ENCODE data around the gene ZRANB1.

Gene ZRANB1

DNA sequence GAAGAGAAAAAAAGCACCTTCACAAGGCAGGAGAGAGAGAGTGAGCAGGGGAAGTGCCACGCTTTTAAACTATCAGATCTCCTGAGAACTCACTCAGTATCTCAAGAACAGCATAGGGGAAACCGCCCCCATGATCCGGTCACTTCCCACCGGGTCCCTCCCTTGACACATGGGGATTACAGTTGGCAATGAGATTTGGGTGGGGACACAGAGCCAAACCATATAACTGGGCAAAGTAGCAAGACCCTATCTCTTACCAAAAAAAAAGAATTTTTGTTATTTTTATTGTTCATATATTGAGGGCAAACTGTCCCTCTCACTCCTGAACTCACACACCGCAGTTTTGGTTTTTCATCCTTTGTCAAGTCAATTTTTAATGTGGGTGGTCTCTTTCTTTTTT is 18.2 kb upstream of the ZRANB1 start:
- DNase-seq: no peak

DNA sequence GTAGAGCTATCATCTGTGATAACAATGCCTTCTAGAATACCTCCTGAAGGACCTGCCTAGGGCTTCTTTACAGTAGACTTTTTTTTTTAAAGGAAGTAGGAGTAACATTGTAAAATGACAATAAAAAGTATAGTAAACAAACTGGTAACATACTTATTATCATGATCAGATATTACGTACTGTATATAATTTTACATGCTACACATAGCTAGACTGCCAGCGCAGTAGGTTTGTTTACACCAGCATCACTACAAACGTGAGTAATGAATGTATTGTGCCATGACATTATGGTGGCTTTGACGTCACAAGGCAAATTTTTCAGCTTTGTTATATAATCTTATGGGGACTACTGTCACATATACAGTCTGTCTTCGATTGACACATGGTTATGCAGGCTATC is 15.4 kb upstream of the ZRANB1 start:
- DNase-seq: no peak

DNA sequence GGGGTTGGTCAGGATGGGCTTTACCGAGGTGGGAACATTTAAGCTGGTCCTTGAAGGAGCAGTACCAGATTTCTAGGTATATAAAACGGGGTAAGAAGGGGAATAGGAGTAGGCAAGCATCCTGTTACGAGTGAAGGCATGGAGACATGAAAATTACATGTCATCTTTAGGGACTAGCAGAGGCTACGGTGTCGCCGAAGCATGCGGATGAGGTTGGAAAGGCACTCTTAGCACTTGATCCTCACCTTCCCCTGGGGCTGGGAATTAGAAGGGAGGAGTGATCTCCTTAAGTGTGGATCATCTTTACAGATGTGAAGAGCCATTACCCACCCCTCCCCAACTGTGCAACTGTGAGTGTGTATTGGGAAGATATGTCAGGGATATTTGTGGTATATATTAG is 13.8 kb upstream of the ZRANB1 start:
- no peak for DNase-seq

DNA sequence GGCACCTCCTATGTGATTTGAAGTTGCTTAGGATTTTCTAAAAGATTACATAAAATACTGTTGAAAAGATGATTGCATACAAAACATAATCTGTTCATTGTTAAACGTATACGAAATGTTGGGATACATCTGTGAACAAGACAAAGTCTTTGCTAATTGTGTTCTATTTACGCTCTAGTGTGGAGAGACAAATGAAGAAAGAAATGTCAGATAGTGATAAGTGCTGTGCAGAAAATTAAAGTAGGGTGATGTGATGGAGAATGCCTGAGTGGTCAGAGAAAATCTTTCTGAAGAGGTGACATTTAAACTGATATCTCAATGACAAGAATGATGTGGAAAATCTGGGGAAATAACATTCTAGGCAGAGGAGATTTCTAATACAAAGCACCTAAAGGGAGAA is 13.4 kb upstream of the ZRANB1 start:
- DNase-seq: no peak

DNA sequence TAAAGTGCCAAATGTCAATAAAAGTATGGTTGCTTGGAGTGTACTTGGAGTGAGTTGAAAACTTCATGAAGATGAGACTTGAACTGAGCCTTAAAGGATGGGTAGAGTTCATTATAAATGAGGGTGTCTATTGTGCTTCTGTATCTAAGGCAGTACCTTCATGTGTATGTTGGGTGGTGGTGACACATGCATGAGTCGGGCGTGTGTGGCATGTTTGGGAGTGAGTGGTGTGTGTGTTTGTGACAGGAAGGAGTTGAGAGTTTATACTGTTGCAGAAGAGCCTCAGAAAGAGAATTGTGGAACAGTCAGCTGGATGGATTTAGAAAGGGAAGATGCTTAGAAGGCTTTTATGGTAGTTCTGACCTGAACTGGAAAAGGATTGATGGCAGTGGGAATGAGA is 6.0 kb upstream of the ZRANB1 start:
- no peak for DNase-seq

DNA sequence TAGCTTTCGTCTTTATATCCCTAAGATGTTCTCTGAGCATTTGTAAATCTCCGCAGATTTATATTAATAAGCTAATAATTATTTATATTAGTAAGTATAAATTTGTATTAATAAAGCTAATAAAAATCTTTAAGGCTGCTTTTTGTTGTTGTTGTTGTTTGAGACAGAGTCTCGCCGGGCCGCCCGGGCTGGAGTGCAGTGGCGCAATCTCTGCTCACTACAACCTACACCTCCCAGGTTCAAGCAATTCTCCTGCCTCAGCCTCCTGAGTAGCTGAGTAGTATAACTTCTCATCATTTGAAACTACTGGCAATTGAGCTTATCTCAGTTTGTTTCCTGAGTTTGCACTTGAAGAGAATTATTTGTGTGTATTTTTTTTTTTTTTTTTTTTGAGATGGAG is 5.1 kb upstream of the ZRANB1 start:
- no peak for DNase-seq

DNA sequence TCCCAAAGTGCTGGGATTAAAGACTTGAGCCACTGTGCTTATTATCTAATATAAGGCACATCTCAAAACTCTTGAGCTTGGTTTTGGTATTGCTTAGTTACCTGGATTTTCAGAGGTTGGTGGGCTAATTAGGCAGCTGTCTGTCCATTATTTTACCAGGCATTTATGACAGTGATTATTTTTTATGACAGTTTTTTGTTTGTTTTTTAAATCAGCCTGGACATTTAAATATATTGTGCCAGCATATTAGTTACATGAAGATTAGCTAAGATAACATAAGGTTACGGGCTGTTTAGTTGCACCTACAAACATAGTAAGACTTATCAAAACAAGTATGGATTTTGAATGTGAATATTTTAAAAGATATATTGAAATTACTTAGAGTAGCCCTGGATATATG is 2.6 kb upstream of the ZRANB1 start:
- no peak for DNase-seq

DNA sequence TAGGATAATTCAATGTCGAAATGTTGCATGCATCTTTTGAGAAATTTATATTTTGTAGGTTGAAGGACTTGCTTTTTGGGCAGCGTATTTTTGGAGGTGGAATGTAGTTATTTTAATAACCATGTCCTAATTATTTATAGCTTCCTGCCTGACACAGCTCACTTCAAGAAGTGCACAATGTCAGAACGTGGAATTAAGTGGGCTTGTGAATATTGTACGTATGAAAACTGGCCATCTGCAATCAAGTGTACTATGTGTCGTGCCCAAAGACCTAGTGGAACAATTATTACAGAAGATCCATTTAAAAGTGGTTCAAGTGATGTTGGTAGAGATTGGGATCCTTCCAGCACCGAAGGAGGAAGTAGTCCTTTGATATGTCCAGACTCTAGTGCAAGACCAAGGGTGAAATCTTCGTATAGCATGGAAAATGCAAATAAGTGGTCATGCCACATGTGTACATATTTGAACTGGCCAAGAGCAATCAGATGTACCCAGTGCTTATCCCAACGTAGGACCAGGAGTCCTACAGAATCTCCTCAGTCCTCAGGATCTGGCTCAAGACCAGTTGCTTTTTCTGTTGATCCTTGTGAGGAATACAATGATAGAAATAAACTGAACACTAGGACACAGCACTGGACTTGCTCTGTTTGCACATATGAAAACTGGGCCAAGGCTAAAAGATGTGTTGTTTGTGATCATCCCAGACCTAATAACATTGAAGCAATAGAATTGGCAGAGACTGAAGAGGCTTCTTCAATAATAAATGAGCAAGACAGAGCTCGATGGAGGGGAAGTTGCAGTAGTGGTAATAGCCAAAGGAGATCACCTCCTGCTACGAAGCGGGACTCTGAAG is 620 bp downstream of the ZRANB1 start:
- no peak for DNase-seq

DNA sequence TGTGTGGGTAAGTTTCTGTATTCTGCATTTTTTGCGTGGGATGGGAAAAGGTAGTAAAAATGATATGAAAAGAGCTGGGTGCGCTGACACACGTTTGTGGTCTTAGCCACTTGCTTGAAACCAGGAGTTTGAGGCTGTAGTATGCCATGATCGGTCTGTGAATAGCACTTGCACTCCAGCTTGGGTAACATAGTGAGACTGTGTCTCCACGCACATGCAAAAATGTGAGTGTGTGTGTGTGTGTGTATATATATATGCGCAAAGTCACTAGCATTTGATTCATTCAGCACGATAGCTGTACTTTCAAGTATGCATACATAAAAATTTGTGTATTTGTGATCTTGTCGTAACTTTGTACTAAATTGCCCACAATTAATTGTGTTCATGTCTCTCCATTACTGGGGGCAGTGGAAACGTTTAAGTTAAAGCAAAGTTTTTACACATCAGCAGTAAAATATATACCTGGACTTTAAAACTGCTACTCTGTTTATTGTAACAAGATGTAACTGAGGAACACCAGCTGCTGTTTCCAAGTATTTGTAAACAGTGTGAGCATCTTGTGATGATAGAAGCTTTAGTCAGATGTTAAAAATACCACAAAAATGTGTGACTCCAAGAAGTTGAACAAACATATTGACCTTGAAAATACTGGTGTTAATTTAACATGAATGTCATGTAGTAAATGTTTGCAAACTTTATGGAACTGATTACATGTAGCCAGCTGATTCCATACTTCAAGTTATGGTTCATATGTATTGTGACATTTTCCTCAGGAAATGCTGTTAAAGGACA is 1.6 kb downstream of the ZRANB1 start:
- DNase-seq: peak; percentile 33

DNA sequence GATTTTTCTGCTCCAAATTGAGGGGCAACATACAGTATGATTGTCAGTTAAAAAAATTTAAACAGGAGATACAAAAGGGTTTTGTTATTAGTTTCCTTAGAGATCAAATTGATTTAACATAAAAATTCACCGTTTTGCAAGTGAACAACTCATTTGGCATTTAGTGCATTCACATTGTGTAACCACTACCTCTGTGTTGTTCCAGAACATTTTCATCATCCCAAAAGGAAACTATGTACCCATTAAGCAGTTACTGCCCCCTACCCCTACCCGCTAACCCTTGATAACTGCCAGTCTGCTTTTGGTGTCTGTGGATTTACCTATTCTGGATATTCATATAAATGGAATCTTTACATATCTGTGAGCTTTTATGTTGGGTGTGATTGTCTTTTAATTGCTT is 3.1 kb downstream of the ZRANB1 start:
- DNase-seq: no peak

DNA sequence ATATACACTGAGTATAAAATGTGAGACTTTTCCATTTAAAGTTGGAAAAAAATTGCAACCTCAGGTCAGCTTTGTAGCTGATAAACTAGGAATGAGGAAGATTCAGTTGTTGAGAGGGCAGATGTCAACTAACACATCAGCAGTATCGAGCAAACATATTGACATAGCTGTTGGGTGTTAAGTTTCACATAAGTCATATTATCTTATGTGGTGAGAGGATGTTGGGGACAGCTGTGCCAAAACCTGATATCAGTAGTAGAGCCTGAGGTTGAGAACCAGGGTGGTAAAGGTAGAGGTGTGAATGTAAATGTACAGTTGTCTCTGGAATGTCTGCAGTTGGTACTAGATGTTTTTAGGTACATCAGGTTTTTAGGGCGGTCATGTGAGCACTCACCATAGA is 5.0 kb downstream of the ZRANB1 start:
- no peak for DNase-seq

DNA sequence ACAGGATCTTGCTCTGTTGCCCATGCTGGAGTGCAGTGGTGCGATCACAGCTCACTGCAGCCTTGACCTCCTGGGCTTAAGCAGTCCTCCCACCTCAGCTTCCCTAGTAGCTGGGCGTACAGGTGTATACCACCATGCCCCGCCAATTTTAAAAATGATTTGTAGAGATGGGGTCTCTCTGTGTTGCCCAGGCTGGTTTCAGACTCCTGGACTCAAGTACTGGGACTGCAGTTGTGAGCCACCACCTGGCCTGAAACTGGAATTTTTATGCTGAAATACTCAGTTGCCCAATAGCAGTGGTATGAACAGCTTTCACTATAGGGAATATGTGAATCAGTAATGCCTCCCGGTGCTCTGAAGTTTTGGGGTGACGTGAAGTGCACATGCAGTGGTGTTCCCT is 7.6 kb downstream of the ZRANB1 start:
- DNase-seq: no peak

DNA sequence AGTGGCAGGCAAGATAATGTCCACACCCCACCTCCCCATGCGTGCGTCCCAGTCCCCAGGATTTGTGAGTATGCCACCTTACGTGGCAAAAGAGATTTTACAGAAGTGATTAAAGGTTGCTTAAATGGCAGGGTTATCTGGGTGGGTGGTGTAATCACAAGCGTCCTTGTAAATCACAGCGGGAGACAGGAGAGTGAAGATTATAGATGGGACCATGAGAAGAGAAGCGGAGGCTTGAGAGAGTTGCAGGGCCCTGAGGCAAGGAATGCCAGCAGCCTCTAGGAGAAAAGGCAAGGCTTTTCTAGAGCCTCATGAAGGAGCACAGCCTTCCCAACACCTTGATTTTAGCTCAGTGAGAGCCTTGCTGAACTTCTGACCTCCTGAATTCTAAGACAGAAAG is 10.2 kb downstream of the ZRANB1 start:
- no peak for DNase-seq

DNA sequence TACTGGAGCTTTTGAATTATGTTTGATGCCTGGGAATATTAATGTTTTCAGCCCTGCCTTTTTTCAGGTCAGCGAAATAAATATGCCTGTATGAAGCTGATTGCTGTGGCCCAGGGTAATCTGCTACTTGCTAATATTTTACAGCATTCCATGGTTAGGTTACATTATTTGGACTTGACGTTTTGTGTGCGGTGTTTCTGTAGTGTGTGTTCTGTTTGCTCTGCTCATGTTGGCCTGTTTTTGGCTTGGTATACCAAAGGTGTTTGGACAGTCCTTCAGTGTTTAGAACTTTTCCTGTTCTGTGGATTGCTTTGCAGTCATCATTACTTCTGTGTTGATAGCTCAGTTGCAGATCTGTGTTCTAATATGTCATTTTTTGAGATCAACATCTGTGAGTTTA is 11.5 kb downstream of the ZRANB1 start:
- DNase-seq: no peak

DNA sequence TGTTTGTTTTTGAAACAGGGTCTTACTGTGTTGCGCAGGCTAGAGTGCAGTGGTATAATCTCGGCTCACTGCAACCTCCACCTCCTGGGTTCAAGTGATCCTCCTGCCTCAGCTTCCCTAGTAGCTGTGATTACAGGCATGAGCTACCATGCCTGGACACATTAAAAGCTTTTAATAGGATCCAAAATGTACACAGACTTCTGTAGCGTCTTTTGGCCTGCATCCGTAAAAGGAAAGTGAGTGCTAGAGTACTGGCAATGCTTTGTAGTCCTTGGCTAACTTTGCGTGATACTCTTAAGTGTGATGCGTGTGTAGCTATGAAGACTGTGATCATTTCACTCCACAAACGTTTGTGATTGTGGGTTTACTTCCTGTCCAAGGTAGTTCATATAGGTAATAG is 13.3 kb downstream of the ZRANB1 start:
- no peak for DNase-seq

DNA sequence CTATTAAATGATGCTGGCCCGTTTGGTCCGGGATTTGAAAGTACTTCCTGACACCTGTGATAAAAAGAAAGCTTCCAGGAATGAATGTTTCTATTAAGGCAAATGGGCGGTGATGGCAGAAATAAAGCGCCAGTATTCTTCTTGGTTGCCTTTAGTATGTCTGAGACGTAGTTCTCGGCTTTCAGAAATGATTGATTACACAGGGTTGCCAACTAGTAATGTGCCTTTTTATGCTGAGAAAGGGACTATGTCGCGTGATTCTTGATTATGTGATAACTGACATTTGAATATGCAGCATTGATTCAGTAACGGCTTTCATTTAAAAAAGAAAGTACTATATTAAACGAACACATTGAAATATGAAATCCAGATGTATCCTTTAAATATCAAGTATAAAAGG is 13.9 kb downstream of the ZRANB1 start:
- no peak for DNase-seq

DNA sequence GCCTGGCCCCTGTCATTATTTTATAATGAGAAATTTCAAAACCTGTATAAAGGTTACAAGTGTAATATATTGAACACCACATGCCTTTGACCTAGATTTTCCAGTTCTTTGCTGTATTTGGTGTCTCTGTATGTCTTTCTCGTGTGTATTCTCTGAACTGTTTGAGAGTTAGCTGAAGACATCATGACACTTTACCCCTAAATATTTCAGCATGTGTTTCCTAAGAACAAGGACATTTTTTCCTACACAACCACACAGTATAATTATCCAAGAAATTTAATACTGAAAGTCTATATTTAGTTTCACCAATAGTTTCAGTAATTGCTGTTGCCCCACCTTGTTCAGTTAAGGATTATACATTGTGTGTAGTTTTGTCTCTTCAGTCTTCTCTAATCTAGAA is 14.8 kb downstream of the ZRANB1 start:
- no peak for DNase-seq

DNA sequence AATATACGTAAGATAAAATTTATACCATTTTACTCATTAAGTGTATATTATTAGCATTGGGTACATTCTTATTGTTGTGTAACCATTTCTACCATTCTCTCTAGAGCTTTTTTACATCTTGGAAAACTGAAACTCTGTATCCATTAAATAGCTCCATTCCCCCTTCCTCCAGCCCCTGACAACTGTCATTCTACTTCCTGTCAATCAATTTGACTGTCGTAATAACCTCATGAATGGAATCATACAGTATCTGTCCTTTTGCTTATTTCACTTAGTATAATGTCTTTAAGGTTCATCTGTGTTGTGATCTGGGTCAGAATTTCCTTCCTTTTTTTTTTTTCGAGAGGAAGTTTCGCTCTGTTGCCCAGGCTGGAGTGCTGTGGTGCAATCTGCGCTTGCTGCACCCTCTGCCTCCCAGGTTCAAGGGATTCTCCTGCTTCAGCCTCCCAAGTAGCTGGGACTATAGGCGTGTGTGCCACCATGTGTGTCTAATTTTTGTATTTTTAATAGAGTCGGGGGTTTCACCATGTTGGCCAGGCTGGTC is 15.6 kb downstream of the ZRANB1 start:
- no peak for DNase-seq

DNA sequence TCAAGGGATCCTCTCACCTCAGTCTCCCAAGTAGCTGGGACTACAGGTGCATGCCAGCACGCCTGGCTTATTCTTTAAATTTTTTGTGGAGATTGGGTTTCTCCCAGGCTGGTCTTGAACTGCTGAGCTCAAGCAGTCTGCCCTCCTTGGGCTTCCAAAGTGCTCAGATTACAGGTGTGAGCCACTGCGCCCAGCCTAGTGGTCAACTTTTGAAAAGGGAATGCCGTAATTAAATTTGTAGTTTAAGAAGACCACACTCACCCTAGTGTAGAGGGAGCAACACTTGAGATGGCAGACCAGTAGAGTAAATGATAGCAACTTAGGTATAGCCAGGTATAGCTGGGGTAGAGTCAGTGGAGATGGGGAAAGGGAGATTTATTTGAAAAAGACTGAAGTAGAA is 17.6 kb downstream of the ZRANB1 start:
- no peak for DNase-seq

DNA sequence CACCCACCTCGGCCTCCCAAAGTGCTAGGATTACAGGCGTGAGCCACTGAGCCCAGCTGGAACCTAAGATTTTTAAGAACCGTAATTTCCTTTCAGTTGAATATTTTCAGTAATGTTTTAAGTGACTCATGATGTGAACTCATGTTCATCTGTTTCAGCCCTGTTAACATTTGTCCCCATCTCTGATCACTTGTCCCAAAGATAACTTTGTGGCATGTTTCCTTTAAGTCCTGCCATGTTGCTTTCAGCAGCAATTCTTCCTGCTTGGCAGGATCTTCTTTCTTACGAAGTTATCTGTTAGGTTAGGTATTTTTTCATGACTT is 19.3 kb downstream of the ZRANB1 start:
- DNase-seq: no peak

DNA sequence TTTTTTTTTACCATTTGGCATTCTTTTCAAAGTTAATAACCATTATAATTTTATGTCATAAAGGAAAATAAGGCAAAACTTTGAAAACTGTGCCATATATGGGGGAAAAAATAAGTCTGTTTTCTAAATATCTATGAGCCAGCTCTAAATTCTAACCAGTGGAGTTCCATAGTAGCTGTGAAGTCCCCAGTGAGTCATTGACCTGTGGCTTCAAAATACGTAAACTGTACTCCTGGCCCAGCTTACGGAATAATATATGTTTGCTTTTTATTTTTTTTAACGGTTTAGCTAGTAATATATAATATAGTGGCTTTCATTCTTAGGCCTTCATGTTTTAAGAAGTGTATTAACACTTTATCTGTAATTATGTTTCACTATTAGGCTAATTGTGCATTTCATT is 20.5 kb downstream of the ZRANB1 start:
- no peak for DNase-seq

DNA sequence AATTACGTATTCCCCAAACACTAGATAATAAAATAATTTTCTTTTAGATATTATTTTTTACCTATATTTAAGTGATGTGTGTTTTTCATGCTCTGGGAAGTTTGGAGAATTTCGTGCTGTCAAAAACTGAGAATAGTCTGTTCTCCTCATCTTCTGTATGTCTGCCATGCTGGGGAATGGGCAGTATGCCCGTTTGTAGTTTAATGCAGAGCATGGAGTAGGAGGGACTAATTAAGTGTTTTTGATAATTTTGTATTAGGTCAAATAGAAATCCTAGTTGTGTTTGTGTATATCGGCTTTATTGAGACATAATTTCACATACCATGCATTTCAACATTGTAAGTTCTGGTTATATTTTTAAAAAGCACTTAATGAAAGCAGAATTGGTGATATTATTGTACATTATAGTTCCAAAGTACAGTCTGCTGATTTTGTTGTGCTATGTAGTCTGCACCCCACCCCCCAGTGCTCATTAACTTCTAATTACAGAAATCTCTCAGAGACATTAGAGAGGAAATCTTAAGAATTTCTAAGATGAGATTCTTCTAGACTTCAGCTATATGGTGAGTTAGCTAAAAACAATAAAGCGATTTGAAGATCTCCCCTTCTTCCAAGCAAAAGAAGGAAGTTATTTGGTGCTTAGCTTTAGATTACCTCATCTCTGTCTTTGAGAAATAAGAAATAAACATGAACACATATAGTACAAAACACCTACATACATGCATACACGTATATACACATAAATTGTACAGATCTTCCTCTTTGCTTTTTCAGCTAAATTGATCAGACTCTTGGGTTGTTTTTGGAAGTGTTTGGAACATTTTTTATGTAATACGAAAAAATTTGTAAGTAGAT is 22.2 kb downstream of the ZRANB1 start:
- DNase-seq: no peak

DNA sequence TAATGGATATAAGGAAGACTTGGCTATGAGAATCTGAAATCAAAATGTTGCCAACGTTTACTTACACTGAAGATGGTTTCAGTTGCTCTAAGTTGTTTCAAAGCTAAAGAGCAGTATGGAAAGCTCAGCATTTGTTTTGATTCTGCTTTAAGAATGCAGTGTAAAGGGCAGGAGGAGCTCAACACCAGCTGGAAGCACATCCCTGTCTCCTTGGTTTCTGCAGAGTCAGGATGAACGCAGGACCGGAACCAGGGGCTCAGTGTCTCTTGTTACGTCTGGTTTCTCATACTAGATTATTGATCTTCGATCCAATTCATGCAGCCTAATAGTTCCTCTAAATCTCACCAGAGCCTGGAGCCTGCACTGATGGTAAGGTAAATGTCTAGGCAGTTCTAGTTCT is 24.1 kb downstream of the ZRANB1 start:
- no peak for DNase-seq

DNA sequence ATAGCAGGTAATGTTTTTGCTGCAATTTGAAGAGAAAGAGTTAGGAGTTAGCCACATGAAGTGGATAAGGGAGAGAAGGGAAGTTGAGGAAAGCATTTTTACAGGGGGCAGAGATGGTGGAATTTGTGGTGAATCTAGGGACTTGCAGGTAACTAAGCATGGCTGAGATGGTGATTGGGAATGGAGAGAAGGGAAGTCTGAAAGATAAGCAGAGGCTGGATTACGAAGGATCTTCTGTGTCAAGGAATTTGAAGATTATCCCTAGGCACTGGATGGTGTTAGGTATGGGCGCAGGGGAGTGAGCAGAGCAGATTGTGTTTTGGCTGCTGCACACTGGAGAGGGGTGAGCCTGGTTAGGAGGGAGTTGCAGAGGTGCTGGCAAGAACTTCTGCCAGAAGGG is 25.3 kb downstream of the ZRANB1 start:
- DNase-seq: no peak

Measured in kidney glomerular epithelial cell (primary cell).